SJSA1 (cell line): ENCODE results near the gene QPRT. TPM values are rescaled to one million over a fixed set of nuclear protein-coding genes. Genes with fewer than 3 reads are reported as not detected.
"Not testable (repeated sequence)": the region's sequence is repeated elsewhere in the genome, so short reads cannot be mapped to it uniquely, and the experiment has no call there.

Source experiments
- DNase-seq, 2 experiments: peaks; one replicate each; pipeline ENCODE4 v3.0.0-alpha.2; 2015 to 2020; ENCODE audit warnings: low spot score in 2 of 2, low read depth in 1 of 2
- H3K27ac ChIP-seq: fragments of 250-450 bp; sonication (Bioruptor Pico); 2 replicates; pipeline ENCODE4 v1.5.1; 2020; ENCODE audit warnings: mild to moderate bottlenecking, moderate library complexity
- H3K27me3 ChIP-seq: fragments of 250-450 bp; sonication (Bioruptor Pico); replicated peaks from 2 replicates; pipeline ENCODE4 v1.5.1; 2020; ENCODE audit warnings: mild to moderate bottlenecking, moderate library complexity
- H3K36me3 ChIP-seq: fragments of 250-450 bp; sonication (Bioruptor Pico); 2 replicates; pipeline ENCODE4 v1.5.1; 2020; ENCODE audit warnings: mild to moderate bottlenecking
- H3K4me1 ChIP-seq: fragments of 250-450 bp; sonication (Bioruptor Pico); replicated peaks from 2 replicates; pipeline ENCODE4 v1.6.1; 2021; ENCODE audit warnings: mild to moderate bottlenecking
- H3K4me3 ChIP-seq: fragments of 250-450 bp; sonication (Bioruptor Pico); 2 replicates; pipeline ENCODE4 v1.5.1; 2020; ENCODE audit warnings: mild to moderate bottlenecking
- H3K9me3 ChIP-seq: fragments of 250-450 bp; sonication (Bioruptor Pico); replicated peaks from 2 replicates; pipeline ENCODE4 v1.5.1; 2020; ENCODE audit warnings: mild to moderate bottlenecking
- total RNA-seq: library from RNA; depleted of rRNA; stranded (reverse); fragments of >200 nt; shearing (Covaris generic); gene quantifications from 2 replicates; pipeline ENCODE4 v1.2.3, GENCODE V29; 2014

The QPRT gene
- total RNA-seq, 1 experiment from 2014 or later, result 0.13 TPM

- Histone ChIP-seq H3K36me3 (no peaks in the 10 kb centered on the region), H3K4me1 (no peaks in the 10 kb centered on the region), H3K4me3 (no peak overlapping the region), H3K27me3 (no peaks in the 10 kb centered on the region), H3K9me3 (no peaks in the 10 kb centered on the region), H3K27ac (no peak overlapping the region)
- DNase-seq, result no peak
Observed at GRCh38 chr16:29651774-29652349, 27.1 kb upstream of the QPRT start.

GRCh38 chr16:29653471-29653870 is 25.5 kb upstream of the QPRT start:
- H3K27ac ChIP-seq, result no peak overlapping the region
- no peaks in the 10 kb centered on the region for H3K9me3 ChIP-seq
- no peak overlapping the region for H3K4me3 ChIP-seq
- no peaks in the 10 kb centered on the region for H3K27me3 ChIP-seq
- H3K36me3 ChIP-seq, result no peaks in the 10 kb centered on the region
- H3K4me1 ChIP-seq, result no peaks in the 10 kb centered on the region
- no peak for DNase-seq

GRCh38 chr16:29653890-29654289 is 25.1 kb upstream of the QPRT start:
- H3K4me1 ChIP-seq, H3K27ac ChIP-seq, H3K4me3 ChIP-seq, DNase-seq, H3K36me3 ChIP-seq, H3K9me3 ChIP-seq, H3K27me3 ChIP-seq: not testable (repeated sequence)

GRCh38 chr16:29656688-29657523 is 22.1 kb upstream of the QPRT start:
- no peaks in the 10 kb centered on the region for H3K9me3 ChIP-seq
- H3K4me1 ChIP-seq, result no peaks in the 10 kb centered on the region
- H3K27me3 ChIP-seq, result no peaks in the 10 kb centered on the region
- H3K27ac ChIP-seq, result no peak overlapping the region
- DNase-seq, result no peak
- no peaks in the 10 kb centered on the region for H3K36me3 ChIP-seq
- no peak overlapping the region for H3K4me3 ChIP-seq

GRCh38 chr16:29658705-29659104 is 20.3 kb upstream of the QPRT start:
- Histone ChIP-seq H3K27ac (no peak overlapping the region), H3K27me3 (no peaks in the 10 kb centered on the region), H3K36me3 (no peaks in the 10 kb centered on the region), H3K4me1 (no peaks in the 10 kb centered on the region), H3K4me3 (no peak overlapping the region), H3K9me3 (no peaks in the 10 kb centered on the region)
- no peak for DNase-seq

GRCh38 chr16:29662000-29662728 is 16.8 kb upstream of the QPRT start:
- no peaks in the 10 kb centered on the region for H3K36me3 ChIP-seq
- H3K27ac ChIP-seq, result no peak overlapping the region
- no peaks in the 10 kb centered on the region for H3K9me3 ChIP-seq
- no peak overlapping the region for H3K4me3 ChIP-seq
- no peaks in the 10 kb centered on the region for H3K27me3 ChIP-seq
- DNase-seq, result no peak
- no peaks in the 10 kb centered on the region for H3K4me1 ChIP-seq

- no peak overlapping the region for H3K27ac ChIP-seq
- no peaks in the 10 kb centered on the region for H3K4me1 ChIP-seq
- no peak for DNase-seq
- H3K27me3 ChIP-seq, result no peaks in the 10 kb centered on the region
- H3K4me3 ChIP-seq, result no peak overlapping the region
- no peaks in the 10 kb centered on the region for H3K36me3 ChIP-seq
- H3K9me3 ChIP-seq, result no peaks in the 10 kb centered on the region
Observed at GRCh38 chr16:29662729-29663015, 16.3 kb upstream of the QPRT start.

- H3K4me3 ChIP-seq, result no peak within 1 kb of the TSS
- no peaks in the 10 kb centered on the region for H3K36me3 ChIP-seq
- H3K27ac ChIP-seq, result no peak within 1 kb of the TSS
Observed at GRCh38 chr16:29663016-29663806, 15.8 kb upstream of the QPRT start, which contains the start of gene SPN. Gene SPN (plus strand): TSS chr16:29663247. CDS start chr16:29663729, 482 bp downstream.

GRCh38 chr16:29663807-29664090 is 15.2 kb upstream of the QPRT start:
- no peak overlapping the region for H3K27ac ChIP-seq
- no peaks in the 10 kb centered on the region for H3K9me3 ChIP-seq
- H3K36me3 ChIP-seq, result no peaks in the 10 kb centered on the region
- no peak overlapping the region for H3K4me3 ChIP-seq
- H3K4me1 ChIP-seq, result no peaks in the 10 kb centered on the region
- H3K27me3 ChIP-seq, result no peaks in the 10 kb centered on the region
- no peak for DNase-seq

More at GRCh38 chr16:29663016-29663806, 15.8 kb upstream of the QPRT start, which contains the start of gene SPN:
- no peaks in the 10 kb centered on the region for H3K4me1 ChIP-seq
- no peaks in the 10 kb centered on the region for H3K9me3 ChIP-seq
- DNase-seq, result no peak
- no peaks in the 10 kb centered on the region for H3K27me3 ChIP-seq

GRCh38 chr16:29664091-29664921 is 14.7 kb upstream of the QPRT start:
- no peak for DNase-seq
- Histone ChIP-seq H3K9me3 (no peaks in the 10 kb centered on the region), H3K27ac (no peak overlapping the region), H3K36me3 (no peaks in the 10 kb centered on the region), H3K27me3 (no peaks in the 10 kb centered on the region), H3K4me1 (no peaks in the 10 kb centered on the region), H3K4me3 (no peak overlapping the region)

GRCh38 chr16:29665294-29666077 is 13.5 kb upstream of the QPRT start:
- no peaks in the 10 kb centered on the region for H3K9me3 ChIP-seq
- no peak for DNase-seq
- H3K4me3 ChIP-seq, result no peak overlapping the region

GRCh38 chr16:29667322-29667610 is 11.7 kb upstream of the QPRT start:
- H3K27ac ChIP-seq, H3K27me3 ChIP-seq, H3K4me3 ChIP-seq, DNase-seq, H3K36me3 ChIP-seq, H3K4me1 ChIP-seq, H3K9me3 ChIP-seq: not testable (repeated sequence)

More at GRCh38 chr16:29665294-29666077, 13.5 kb upstream of the QPRT start:
- H3K4me1 ChIP-seq, result no peaks in the 10 kb centered on the region
- no peaks in the 10 kb centered on the region for H3K27me3 ChIP-seq
- no peak overlapping the region for H3K27ac ChIP-seq
- H3K36me3 ChIP-seq, result no peaks in the 10 kb centered on the region

- no peaks in the 10 kb centered on the region for H3K27me3 ChIP-seq
- no peaks in the 10 kb centered on the region for H3K4me1 ChIP-seq
- no peak for DNase-seq
- no peak overlapping the region for H3K27ac ChIP-seq
- H3K36me3 ChIP-seq, result no peaks in the 10 kb centered on the region
- H3K4me3 ChIP-seq, result no peak overlapping the region
- no peaks in the 10 kb centered on the region for H3K9me3 ChIP-seq
Observed at GRCh38 chr16:29667755-29668154, 11.2 kb upstream of the QPRT start.
